RWPE1 (cell line): ENCODE results near the gene SH3BP5L.

Experiments used
- CTCF ChIA-PET: fragments of 350-600 bp; sonication (Branson Sonifier 250); formaldehyde crosslinking; extraction: SDS; loops from one replicate; lab custom pipeline; 2021; lab: Yijun Ruan, JAX
- POLR2A ChIA-PET: fragments of 400-600 bp; formaldehyde crosslinking; extraction: SDS; loops from one replicate; lab custom pipeline; 2020; ENCODE audit warnings: antibody characterized with exemption; ENCODE audit not compliant: low non-redundant PET; lab: Yijun Ruan, JAX
- DNase-seq: peaks from one replicate; pipeline ENCODE4 v3.0.0; 2012; ENCODE audit warnings: low spot score
- H3K27ac ChIP-seq: fragments of 450-650 bp; 2 replicates; pipeline ENCODE4 v1.5.1; 2017
- TF ChIP-seq, protein P1 (sequence below): fragments of 450-650 bp; conservative IDR thresholded peaks from 2 replicates; pipeline ENCODE4 v1.5.1; 2017; ENCODE audit warnings: low read depth, mild to moderate bottlenecking

Gene SH3BP5L

DNA sequence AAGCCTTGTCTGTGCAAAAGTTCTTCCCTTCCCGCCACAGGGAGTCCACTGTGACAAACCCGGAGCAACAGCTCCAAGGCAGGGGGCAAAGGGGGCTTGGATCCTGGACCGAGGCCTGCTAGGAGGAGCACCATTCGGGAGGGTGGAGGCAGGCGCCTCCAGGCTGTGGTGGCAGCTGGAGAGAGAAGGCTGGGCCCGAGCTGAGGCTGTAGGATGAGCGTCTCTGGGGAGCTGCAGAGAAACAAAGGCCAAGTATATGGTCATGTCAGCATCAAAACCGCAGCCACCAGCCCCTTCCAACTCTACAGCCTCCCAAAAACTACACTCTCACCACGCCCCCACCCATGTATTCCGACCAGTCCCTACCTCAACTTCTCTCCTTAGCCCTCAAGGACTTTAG, 579 bp downstream of the SH3BP5L start:
- no peak for DNase-seq
- peak overlapping the region; percentile 90 for H3K27ac ChIP-seq
- CTCF ChIA-PET = interaction anchor here (1.1 kb wide), 1 partner anchor 12 kb away, joined by 5 read pairs; no protein-coding TSS in a partner anchor
- POLR2A ChIA-PET = interaction anchor here (1.4 to 2.1 kb wide), 2 partner anchors 13 to 14 kb away, joined by 5 to 6 read pairs; partner anchors contain the start of gene ZNF672
- TF ChIP-seq, protein P1, sequence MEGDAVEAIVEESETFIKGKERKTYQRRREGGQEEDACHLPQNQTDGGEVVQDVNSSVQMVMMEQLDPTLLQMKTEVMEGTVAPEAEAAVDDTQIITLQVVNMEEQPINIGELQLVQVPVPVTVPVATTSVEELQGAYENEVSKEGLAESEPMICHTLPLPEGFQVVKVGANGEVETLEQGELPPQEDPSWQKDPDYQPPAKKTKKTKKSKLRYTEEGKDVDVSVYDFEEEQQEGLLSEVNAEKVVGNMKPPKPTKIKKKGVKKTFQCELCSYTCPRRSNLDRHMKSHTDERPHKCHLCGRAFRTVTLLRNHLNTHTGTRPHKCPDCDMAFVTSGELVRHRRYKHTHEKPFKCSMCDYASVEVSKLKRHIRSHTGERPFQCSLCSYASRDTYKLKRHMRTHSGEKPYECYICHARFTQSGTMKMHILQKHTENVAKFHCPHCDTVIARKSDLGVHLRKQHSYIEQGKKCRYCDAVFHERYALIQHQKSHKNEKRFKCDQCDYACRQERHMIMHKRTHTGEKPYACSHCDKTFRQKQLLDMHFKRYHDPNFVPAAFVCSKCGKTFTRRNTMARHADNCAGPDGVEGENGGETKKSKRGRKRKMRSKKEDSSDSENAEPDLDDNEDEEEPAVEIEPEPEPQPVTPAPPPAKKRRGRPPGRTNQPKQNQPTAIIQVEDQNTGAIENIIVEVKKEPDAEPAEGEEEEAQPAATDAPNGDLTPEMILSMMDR = no peak

DNA sequence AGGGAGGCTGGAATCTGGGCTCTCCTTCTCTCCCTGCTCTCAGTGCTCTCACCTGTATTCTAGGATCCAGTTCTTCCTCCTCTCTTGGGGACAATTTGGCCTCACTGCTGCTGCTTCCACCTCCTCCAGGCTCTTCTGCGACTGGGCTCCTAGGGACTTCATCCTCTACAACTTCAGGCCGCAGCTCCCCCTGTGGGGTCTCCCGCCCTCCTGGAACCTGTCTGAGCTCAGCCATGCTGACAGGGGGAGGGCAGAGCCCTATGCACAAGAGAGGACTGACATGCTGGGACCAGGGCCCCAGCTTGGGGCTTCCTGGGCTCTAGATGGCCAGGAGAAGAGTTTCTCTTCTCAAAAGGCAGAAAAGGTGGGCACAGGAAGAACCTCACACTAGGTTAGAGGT, 1.0 kb downstream of the SH3BP5L start:
- ChIA-PET POLR2A (no interaction called here), CTCF (no interaction called here)
- peak overlapping the region; percentile 90; the same call in 1 of the 2 replicates for H3K27ac ChIP-seq
- TF ChIP-seq, protein P1 = no peak
- no peak for DNase-seq

DNA sequence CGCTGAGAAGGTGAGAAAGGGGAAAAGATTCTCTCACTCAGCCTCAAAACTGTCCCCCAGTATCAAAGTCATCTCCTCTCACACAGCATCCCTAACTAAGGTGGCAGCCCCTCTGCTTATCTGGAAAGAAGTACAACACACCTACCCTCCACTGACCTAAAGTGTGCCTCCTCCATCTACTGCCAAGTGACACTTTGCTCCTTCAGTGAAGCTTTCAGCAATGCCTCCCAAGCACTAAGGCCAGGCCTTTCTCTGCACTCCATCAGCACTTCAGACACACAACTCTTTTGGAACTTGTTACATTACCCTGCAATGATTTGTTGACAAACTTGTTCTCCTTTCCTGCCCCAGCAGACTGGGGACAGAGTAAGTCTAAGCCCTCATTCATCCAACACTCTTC, 1.4 kb downstream of the SH3BP5L start:
- POLR2A ChIA-PET = no interaction called here
- CTCF ChIA-PET = no interaction called here
- no peak for DNase-seq
- TF ChIP-seq, protein P1 = no peak
- H3K27ac ChIP-seq = no peak overlapping the region

DNA sequence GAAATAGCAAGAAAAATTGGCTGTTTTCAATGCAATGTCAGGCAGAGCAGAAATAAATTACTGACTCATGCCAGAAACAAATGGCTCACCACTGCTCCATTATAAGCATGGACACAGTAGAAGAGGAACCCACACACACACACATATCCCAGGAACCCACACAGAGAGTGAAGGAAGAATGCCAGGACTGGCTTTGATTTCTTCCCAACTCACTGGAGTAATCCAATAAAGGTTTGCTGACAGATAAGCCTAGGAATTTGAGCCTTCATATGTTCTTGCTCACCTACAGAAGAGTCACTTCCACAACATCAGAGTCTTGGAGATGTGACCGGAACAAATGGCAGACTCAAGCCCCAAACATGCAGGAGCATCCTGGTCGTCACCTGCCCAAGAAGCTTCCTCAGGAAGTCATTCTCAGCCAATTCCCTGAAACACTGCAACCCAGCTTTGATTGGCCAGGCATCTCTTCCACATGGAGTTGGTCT, 2.2 kb downstream of the SH3BP5L start:
- ChIA-PET POLR2A (no interaction called here), CTCF (no interaction called here)
- TF ChIP-seq, protein P1 = no peak
- H3K27ac ChIP-seq = no peak overlapping the region
- no peak for DNase-seq

DNA sequence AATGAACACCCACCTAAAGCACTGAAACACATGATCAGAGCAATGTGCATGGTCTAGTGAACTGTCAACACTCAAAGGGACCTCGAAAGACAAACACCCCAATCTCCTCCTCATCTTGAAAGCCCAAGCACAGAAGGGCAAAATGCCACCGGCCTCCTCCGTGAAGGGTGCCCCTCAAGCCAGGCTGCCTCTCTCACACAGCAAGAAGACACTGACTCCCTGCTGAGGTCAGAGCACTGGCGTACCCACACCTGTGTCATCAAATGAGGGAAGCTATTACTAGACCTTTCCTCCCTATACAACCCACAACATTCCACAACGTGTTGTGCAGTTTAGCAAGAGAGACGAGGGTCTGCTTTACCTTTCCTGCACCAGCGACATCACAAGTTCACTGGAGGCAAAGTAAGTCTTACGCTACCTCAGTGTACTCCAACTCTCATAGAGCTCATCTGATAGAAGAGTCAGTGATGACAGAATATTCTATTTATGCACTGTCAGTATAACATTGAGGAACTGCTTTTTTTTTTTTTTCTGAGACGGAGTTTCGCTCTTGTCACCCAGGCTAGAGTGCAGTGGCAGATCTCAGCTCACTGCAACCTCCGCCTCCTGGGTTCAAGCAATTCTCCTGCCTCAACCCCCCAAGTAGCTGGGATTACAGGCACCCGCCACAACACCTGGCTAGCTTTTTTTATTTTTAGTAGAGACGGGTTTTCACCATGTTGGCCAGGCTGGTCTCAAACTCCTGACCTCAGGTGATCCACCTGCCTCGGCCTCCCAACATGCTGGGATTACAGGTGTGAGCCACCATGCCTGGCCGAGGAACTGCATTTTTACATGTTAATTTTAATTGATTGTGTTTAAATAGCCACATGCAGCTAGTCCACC, 3.3 kb downstream of the SH3BP5L start:
- POLR2A ChIA-PET = no interaction called here
- TF ChIP-seq, protein P1 = no peak
- no peak for DNase-seq

DNA sequence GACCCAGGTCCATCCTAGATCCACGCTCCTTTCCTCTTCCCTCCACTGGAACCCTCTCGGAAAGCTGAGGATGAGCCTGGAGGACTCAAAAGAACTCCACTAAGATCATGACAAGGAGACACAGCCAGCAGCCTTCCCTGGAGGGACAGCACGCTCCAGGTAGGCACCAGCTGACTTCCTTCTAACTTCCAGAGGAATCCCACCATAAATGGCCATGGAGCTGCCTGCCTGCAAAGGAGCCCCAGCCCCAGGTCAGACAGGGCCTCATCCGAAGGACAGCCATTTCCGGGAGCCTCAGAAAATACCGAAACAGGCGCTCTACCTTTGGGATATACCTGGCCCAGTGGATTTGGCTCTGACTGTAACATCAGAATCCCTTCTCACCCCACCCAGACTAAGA, 4.1 kb downstream of the SH3BP5L start:
- H3K27ac ChIP-seq = peak overlapping the region; percentile 29; the same call in 1 of the 2 replicates
- TF ChIP-seq, protein P1 = no peak
- no peak for DNase-seq
- ChIA-PET CTCF (no interaction called here), POLR2A (no interaction called here)

More for the DNA sequence above, 3.3 kb downstream of the SH3BP5L start:
- CTCF ChIA-PET = no interaction called here
- H3K27ac ChIP-seq = no peak overlapping the region
